HEK293 (cell line): ENCODE data around the gene TUBGCP6.

Experiments used
- INSM2 ChIP-seq: fragments of 450-650 bp; formaldehyde crosslinking; IDR thresholded peaks from 2 replicates; pipeline ENCODE4 v1.5.1; 2016; ENCODE audit warnings: missing biosample characterization, missing genetic modification characterization
- PBX3 ChIP-seq: sonication (generic); formaldehyde crosslinking; IDR thresholded peaks from 2 replicates; pipeline ENCODE4 v1.8.1; 2022; ENCODE audit warnings: mild to moderate bottlenecking, moderate library complexity, missing genetic modification reagents
- PRDM4 ChIP-seq: fragments of 450-650 bp; formaldehyde crosslinking; IDR thresholded peaks from 2 replicates; pipeline ENCODE4 v1.5.1; 2017; ENCODE audit warnings: missing biosample characterization, missing genetic modification characterization
- SP2 ChIP-seq: fragments of 450-650 bp; formaldehyde crosslinking; IDR thresholded peaks from 2 replicates; pipeline ENCODE4 v1.5.1; 2016; ENCODE audit warnings: missing biosample characterization, missing genetic modification characterization
- TRIM28 ChIP-seq: IDR thresholded peaks from 2 replicates; pipeline ENCODE4 v1.6.1; 2011; ENCODE audit warnings: low read length, control low read depth, borderline replicate concordance
- ZBTB48 ChIP-seq: fragments of 450-650 bp; formaldehyde crosslinking; IDR thresholded peaks from 2 replicates; pipeline ENCODE4 v1.5.1; 2016; ENCODE audit warnings: missing biosample characterization, missing genetic modification characterization
- ZBTB6 ChIP-seq: fragments of 450-650 bp; formaldehyde crosslinking; IDR thresholded peaks from 2 replicates; pipeline ENCODE4 v1.5.1; 2017; ENCODE audit warnings: missing biosample characterization, missing genetic modification characterization
- ZNF112 ChIP-seq: fragments of 450-650 bp; formaldehyde crosslinking; IDR thresholded peaks from 2 replicates; pipeline ENCODE4 v1.5.0; 2017; ENCODE audit warnings: missing biosample characterization, missing genetic modification characterization
- ZNF121 ChIP-seq: fragments of 450-650 bp; formaldehyde crosslinking; IDR thresholded peaks from 2 replicates; pipeline ENCODE4 v1.5.1; 2016; ENCODE audit warnings: missing biosample characterization, missing genetic modification characterization
- ZNF132 ChIP-seq: fragments of 450-650 bp; formaldehyde crosslinking; IDR thresholded peaks from 2 replicates; pipeline ENCODE4 v1.5.1; 2017; ENCODE audit warnings: missing biosample characterization, missing genetic modification characterization, borderline replicate concordance
- ZNF214 ChIP-seq: fragments of 450-650 bp; formaldehyde crosslinking; IDR thresholded peaks from 2 replicates; pipeline ENCODE4 v1.5.1; 2017; ENCODE audit warnings: missing biosample characterization, mild to moderate bottlenecking, missing genetic modification characterization, borderline replicate concordance
- ZNF248 ChIP-seq: fragments of 450-650 bp; formaldehyde crosslinking; IDR thresholded peaks from 2 replicates; pipeline ENCODE4 v1.5.1; 2017; ENCODE audit warnings: missing biosample characterization, missing genetic modification characterization
- ZNF266 ChIP-seq: fragments of 450-650 bp; formaldehyde crosslinking; IDR thresholded peaks from 2 replicates; pipeline ENCODE4 v1.5.1; 2016; ENCODE audit warnings: missing biosample characterization, missing genetic modification characterization, low read depth
- ZNF341 ChIP-seq: fragments of 450-650 bp; formaldehyde crosslinking; IDR thresholded peaks from 2 replicates; pipeline ENCODE4; 2016; ENCODE audit warnings: low read depth, missing biosample characterization, missing genetic modification characterization
- ZNF473 ChIP-seq: fragments of 450-650 bp; formaldehyde crosslinking; IDR thresholded peaks from 2 replicates; pipeline ENCODE4 v1.5.1; 2017; ENCODE audit warnings: missing biosample characterization, missing genetic modification characterization
- ZNF501 ChIP-seq: fragments of 450-650 bp; formaldehyde crosslinking; IDR thresholded peaks from 2 replicates; pipeline ENCODE4 v1.5.1; 2016; ENCODE audit warnings: missing biosample characterization, missing genetic modification characterization
- ZNF513 ChIP-seq: fragments of 450-650 bp; IDR thresholded peaks from 2 replicates; pipeline ENCODE4 v1.5.1; 2018; ENCODE audit warnings: missing biosample characterization, missing genetic modification characterization
- ZNF518A ChIP-seq: fragments of 450-650 bp; formaldehyde crosslinking; conservative IDR thresholded peaks from 2 replicates; pipeline ENCODE4 v1.5.1; 2016; ENCODE audit warnings: low read depth, missing biosample characterization, missing genetic modification characterization
- ZNF549 ChIP-seq: fragments of 450-650 bp; IDR thresholded peaks from 2 replicates; pipeline ENCODE4 v1.5.1; 2018; ENCODE audit warnings: missing biosample characterization, missing genetic modification characterization, mild to moderate bottlenecking, inconsistent platforms, moderate library complexity
- ZNF596 ChIP-seq: fragments of 450-650 bp; IDR thresholded peaks from 2 replicates; pipeline ENCODE4 v1.5.0; 2018; ENCODE audit warnings: missing biosample characterization, mild to moderate bottlenecking, missing genetic modification characterization, moderate library complexity
- ZNF610 ChIP-seq: fragments of 450-650 bp; formaldehyde crosslinking; IDR thresholded peaks from 2 replicates; pipeline ENCODE4 v1.5.1; 2016; ENCODE audit warnings: missing biosample characterization, missing genetic modification characterization, borderline replicate concordance
- ZNF626 ChIP-seq: fragments of 450-650 bp; sonication (Bioruptor Pico); formaldehyde crosslinking; IDR thresholded peaks from 2 replicates; pipeline ENCODE4 v1.5.1; 2018; ENCODE audit warnings: missing biosample characterization, missing genetic modification characterization, inconsistent platforms
- ZNF768 ChIP-seq: fragments of 450-650 bp; formaldehyde crosslinking; IDR thresholded peaks from 2 replicates; pipeline ENCODE4 v1.5.1; 2018; ENCODE audit warnings: missing biosample characterization, mild to moderate bottlenecking, missing genetic modification characterization
- ZNF776 ChIP-seq: fragments of 450-650 bp; formaldehyde crosslinking; IDR thresholded peaks from 2 replicates; pipeline ENCODE4 v1.5.0; 2017; ENCODE audit warnings: missing biosample characterization, missing genetic modification characterization, borderline replicate concordance
- ZNF785 ChIP-seq: fragments of 450-650 bp; formaldehyde crosslinking; IDR thresholded peaks from 2 replicates; pipeline ENCODE4 v1.5.1; 2016; ENCODE audit warnings: missing biosample characterization, missing genetic modification characterization

Gene TUBGCP6

GRCh38 chr22:50190182-50190940, 54.5 kb downstream of the TUBGCP6 start (continued):
- peak; percentile 11; the same call in 1 of the 2 replicates for TF ChIP-seq PBX3 (CRISPR knock-in tag)
- no peak for TF ChIP-seq ZNF610
- TF ChIP-seq ZNF132 (tag by site-specific recombination), result no peak
- 0 out of 2 replicates have a peak, but pooled peaks have one; percentile 22 for TF ChIP-seq ZNF121 (tag by site-specific recombination)
- peak; percentile 92 for TF ChIP-seq SP2
- TF ChIP-seq ZNF768, result no peak
- no peak for TF ChIP-seq TRIM28
- no peak for TF ChIP-seq ZBTB6 (tag by site-specific recombination)
- TF ChIP-seq ZNF626 (tag by site-specific recombination), result no peak
- no peak for TF ChIP-seq ZNF776 (tag by site-specific recombination)
- peak; percentile 40; the same call in 1 of the 2 replicates for TF ChIP-seq ZNF341 (tag by site-specific recombination)
- TF ChIP-seq ZNF112 (tag by site-specific recombination), result no peak
- no peak for TF ChIP-seq ZNF248
- peak; percentile 65; the same call in 1 of the 2 replicates for TF ChIP-seq ZBTB48
- TF ChIP-seq ZNF518A (tag by site-specific recombination), result no peak
- no peak for TF ChIP-seq ZNF214
- TF ChIP-seq ZNF266 (tag by site-specific recombination), result no peak
- no peak for TF ChIP-seq ZNF501 (tag by site-specific recombination)
- no peak for TF ChIP-seq ZNF549
- TF ChIP-seq ZNF513 (tag by site-specific recombination), result no peak
- TF ChIP-seq PRDM4, result no peak
- no peak for TF ChIP-seq ZNF596 (tag by site-specific recombination)
- TF ChIP-seq INSM2 (tag by site-specific recombination), result no peak
- no peak for TF ChIP-seq ZNF473 (tag by site-specific recombination)
- TF ChIP-seq ZNF785, result no peak
